ENCODE data around the gene TSN. TPM values are rescaled to one million over a fixed set of nuclear protein-coding genes. Genes with fewer than 3 reads are reported as not detected.

TSN gene
- total RNA-seq, 5 donors from 2014 or later (not counting 1 experiment from before 2014, with no cell fraction given): 45.3 to 58.1 (median 48.4) TPM

GRCh38 chr2:121776361-121776760 is 20.9 kb downstream of the TSN start:
- no peak for DNase-seq
- peaks cover 0 to 2% of the 10 kb centered on the region in 2 donors for H3K36me3 ChIP-seq (ENCODE audit: control insufficient read depth in 2 of 2, extremely low read depth in 1 of 2, insufficient read depth in 1 of 2, low read length in 1 of 2)
- no peak overlapping the region for H3K27ac ChIP-seq (ENCODE audit: low read length)
- Mint-ChIP-seq H3K27ac (no peak overlapping the region), H3K27me3 (no peaks in the 10 kb centered on the region), H3K36me3 (peaks cover 4% of the 10 kb centered on the region), H3K4me1 (no peaks in the 10 kb centered on the region), H3K4me3 (no peak overlapping the region), H3K9me3 (no peaks in the 10 kb centered on the region)
- no peak overlapping the region for H3K4me3 ChIP-seq (ENCODE audit: control insufficient read depth in 1 of 2, extremely low read depth in 1 of 2, low read length in 1 of 2)
- POLR2A ChIA-PET: no interaction called here
- ATAC-seq (replicated peaks in 1 of 4): no peak
- peaks cover 0 to under 1% of the 10 kb centered on the region in 2 experiments for H3K27me3 ChIP-seq (replicated peaks in 1 of 2; ENCODE audit: control insufficient read depth in 2 of 2, extremely low read depth in 1 of 2, insufficient read depth in 2 of 2, low read length in 1 of 2)
- CTCF ChIA-PET: no interaction called here
- 60% methylated on average over 1 of the region's 3 CpGs for WGBS (ENCODE audit: insufficient coverage)
- H3K4me1 ChIP-seq (ENCODE audit: control insufficient read depth in 1 of 2, extremely low read depth in 1 of 2, insufficient read depth in 2 of 2, low read length in 2 of 2): no peaks in the 10 kb centered on the region
- H3K9me3 ChIP-seq: no peaks in the 10 kb centered on the region

DNA sequence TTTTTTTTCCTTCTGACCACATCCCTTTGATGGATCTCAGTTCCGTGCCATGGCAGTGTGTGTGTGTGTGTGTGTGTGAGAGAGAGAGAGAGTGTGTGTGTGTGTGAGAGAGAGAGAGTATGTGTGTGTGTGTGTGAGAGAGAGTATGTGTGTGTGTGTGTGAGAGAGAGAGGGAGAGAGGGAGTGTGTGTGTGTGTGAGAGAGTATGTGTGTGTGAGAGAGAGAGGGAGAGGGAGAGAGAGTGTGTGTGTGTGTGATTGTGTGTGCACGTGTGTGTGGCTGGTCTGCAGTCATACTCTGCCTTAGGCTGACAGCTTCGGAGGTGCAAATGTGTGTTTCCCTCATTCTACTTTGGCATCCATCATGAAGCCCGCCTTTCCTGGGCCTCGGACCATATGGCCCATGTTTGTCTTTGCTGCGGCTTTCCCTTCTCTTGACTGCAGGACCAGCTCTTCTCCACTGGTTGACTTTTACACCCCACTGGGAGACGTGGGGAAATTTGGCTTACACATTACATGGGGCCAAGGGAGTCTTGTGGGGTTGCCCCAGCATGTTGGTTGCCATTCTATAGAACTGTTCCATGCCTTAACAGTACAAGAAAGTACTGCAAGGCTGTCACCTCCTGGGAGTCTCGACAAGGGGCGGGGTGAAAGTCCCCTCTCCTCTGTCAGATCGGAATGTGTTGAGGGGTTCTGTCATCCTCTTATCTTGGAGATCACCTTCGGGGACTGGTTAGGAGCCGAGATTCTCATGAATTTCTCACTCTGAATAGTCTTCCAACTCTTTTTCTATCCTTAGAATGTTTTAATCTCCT is 21.6 kb downstream of the TSN start:
- no peak overlapping the region for H3K4me3 ChIP-seq (ENCODE audit: control insufficient read depth in 1 of 2, extremely low read depth in 1 of 2, low read length in 1 of 2)
- no peak for ATAC-seq (replicated peaks in 1 of 4)
- no peak overlapping the region for H3K27ac Mint-ChIP-seq
- peaks cover 0 to 2% of the 10 kb centered on the region in 2 donors for H3K36me3 ChIP-seq (ENCODE audit: control insufficient read depth in 2 of 2, extremely low read depth in 1 of 2, insufficient read depth in 1 of 2, low read length in 1 of 2)
- H3K4me3 Mint-ChIP-seq: no peak overlapping the region
- WGBS (ENCODE audit: insufficient coverage): 82% methylated on average over 7 of the region's 12 CpGs
- peaks cover 0 to 4% of the 10 kb centered on the region in 2 experiments for H3K27me3 ChIP-seq (replicated peaks in 1 of 2; ENCODE audit: control insufficient read depth in 2 of 2, extremely low read depth in 1 of 2, insufficient read depth in 2 of 2, low read length in 1 of 2)
- ChIA-PET CTCF (no interaction called here), POLR2A (no interaction called here)
- no peak overlapping the region for H3K27ac ChIP-seq (ENCODE audit: low read length)
- H3K9me3 ChIP-seq: no peaks in the 10 kb centered on the region
- no peak for DNase-seq
- H3K4me1 ChIP-seq (ENCODE audit: control insufficient read depth in 1 of 2, extremely low read depth in 1 of 2, insufficient read depth in 2 of 2, low read length in 2 of 2): no peaks in the 10 kb centered on the region
- no peaks in the 10 kb centered on the region for H3K9me3 Mint-ChIP-seq
- H3K4me1 Mint-ChIP-seq: no peaks in the 10 kb centered on the region
- H3K27me3 Mint-ChIP-seq: no peaks in the 10 kb centered on the region
- no peaks in the 10 kb centered on the region for H3K36me3 Mint-ChIP-seq

GRCh38 chr2:121777699-121778058 is 22.2 kb downstream of the TSN start:
- Mint-ChIP-seq H3K4me3 (no peak overlapping the region), H3K27me3 (no peaks in the 10 kb centered on the region), H3K36me3 (no peaks in the 10 kb centered on the region), H3K27ac (no peak overlapping the region), H3K4me1 (no peaks in the 10 kb centered on the region), H3K9me3 (no peaks in the 10 kb centered on the region)
- no peak overlapping the region for H3K4me3 ChIP-seq (ENCODE audit: control insufficient read depth in 1 of 2, extremely low read depth in 1 of 2, low read length in 1 of 2)
- DNase-seq (no peak), ATAC-seq (replicated peaks in 1 of 4) (no peak)
- peaks cover 0 to 4% of the 10 kb centered on the region in 2 experiments for H3K27me3 ChIP-seq (replicated peaks in 1 of 2; ENCODE audit: control insufficient read depth in 2 of 2, extremely low read depth in 1 of 2, insufficient read depth in 2 of 2, low read length in 1 of 2)
- 88% methylated on average over 1 of the region's 1 CpG for WGBS (ENCODE audit: insufficient coverage)
- H3K36me3 ChIP-seq (ENCODE audit: control insufficient read depth in 2 of 2, extremely low read depth in 1 of 2, insufficient read depth in 1 of 2, low read length in 1 of 2): peaks cover 0 to 2% of the 10 kb centered on the region in 2 donors
- ChIA-PET POLR2A (interaction anchor here in 1 of 2 donors (0.7 kb wide), 1 partner anchor 266 kb away, joined by 3 read pairs; no protein-coding TSS in a partner anchor), CTCF (no interaction called here)
- H3K4me1 ChIP-seq (ENCODE audit: control insufficient read depth in 1 of 2, extremely low read depth in 1 of 2, insufficient read depth in 2 of 2, low read length in 2 of 2): no peaks in the 10 kb centered on the region
- H3K27ac ChIP-seq (ENCODE audit: low read length): no peak overlapping the region
- H3K9me3 ChIP-seq: no peaks in the 10 kb centered on the region

DNA sequence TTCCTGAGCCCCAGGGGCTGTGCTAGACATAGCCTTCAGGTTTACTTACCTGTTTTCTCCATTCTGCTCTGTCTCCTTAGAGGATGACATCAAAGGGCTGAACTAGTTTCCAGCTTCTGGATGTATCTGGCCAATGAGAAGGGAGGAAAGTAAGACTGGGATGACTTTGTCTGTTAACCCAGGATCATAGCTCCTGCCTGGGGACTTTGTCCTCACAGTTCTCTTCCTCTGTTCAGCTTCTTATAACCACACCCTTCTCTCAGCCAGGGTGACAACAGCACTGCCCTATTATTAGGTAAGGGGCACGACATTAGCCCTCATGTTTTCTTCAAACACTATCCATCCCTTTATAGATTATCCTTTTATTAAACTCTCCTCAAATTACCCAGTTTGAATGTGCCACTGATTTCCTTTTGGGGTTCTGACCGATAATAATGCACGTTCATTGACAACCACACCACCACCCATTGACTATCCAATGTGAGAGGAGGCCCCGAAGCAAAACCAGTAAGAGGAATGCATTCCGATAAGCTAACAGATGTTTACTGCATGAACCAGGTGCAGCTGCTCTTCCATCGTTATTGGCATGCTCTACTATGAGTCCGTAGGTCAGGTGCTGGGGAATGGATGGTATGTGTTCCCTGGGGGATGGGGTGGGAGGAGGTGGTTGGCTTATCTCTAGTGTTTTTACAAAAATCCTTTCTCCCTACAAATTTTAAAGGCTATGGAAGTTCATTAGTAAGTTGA is 23.5 kb downstream of the TSN start:
- Histone ChIP-seq H3K9me3 (no peaks in the 10 kb centered on the region), H3K27me3 (replicated peaks in 1 of 2; ENCODE audit: control insufficient read depth in 2 of 2, extremely low read depth in 1 of 2, insufficient read depth in 2 of 2, low read length in 1 of 2) (peaks cover 0 to 4% of the 10 kb centered on the region in 2 experiments), H3K36me3 (ENCODE audit: control insufficient read depth in 2 of 2, extremely low read depth in 1 of 2, insufficient read depth in 1 of 2, low read length in 1 of 2) (no peaks in the 10 kb centered on the region), H3K27ac (ENCODE audit: low read length) (no peak overlapping the region), H3K4me3 (ENCODE audit: control insufficient read depth in 1 of 2, extremely low read depth in 1 of 2, low read length in 1 of 2) (no peak overlapping the region), H3K4me1 (ENCODE audit: control insufficient read depth in 1 of 2, extremely low read depth in 1 of 2, insufficient read depth in 2 of 2, low read length in 2 of 2) (no peaks in the 10 kb centered on the region)
- H3K9me3 Mint-ChIP-seq: no peaks in the 10 kb centered on the region
- CTCF ChIA-PET: no interaction called here
- WGBS (ENCODE audit: insufficient coverage): 100% methylated on average over 1 of the region's 7 CpGs
- DNase-seq: no peak
- H3K27ac Mint-ChIP-seq: no peak overlapping the region
- no peak for ATAC-seq (replicated peaks in 1 of 4)
- peaks cover 0 to 3% of the 10 kb centered on the region in 2 donors for H3K27me3 Mint-ChIP-seq
- no peaks in the 10 kb centered on the region for H3K4me1 Mint-ChIP-seq
- POLR2A ChIA-PET: no interaction called here
- no peaks in the 10 kb centered on the region for H3K36me3 Mint-ChIP-seq
- no peak overlapping the region for H3K4me3 Mint-ChIP-seq

DNA sequence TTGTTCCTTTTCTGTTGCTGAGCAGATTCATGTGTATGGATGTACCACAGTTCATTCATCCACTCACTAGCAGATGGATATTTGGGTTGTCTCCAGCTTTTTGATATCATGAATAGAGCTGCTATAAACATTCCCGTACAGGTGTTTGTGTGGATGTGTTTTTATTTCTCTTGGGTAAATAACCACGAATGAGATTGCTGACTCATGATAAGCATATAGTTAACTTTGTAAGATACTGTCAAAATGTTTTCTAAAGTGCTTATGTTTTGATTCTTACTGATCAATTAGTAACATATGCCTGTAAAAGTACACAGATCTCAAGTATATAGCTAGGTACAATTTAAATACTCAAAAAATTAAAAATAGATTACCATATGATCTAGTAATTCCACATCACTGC is 27.7 kb downstream of the TSN start:
- no peaks in the 10 kb centered on the region for H3K9me3 Mint-ChIP-seq
- H3K36me3 Mint-ChIP-seq: no peaks in the 10 kb centered on the region
- ATAC-seq (replicated peaks in 1 of 4): no peak
- no peaks in the 10 kb centered on the region for H3K9me3 ChIP-seq
- H3K27me3 ChIP-seq (replicated peaks in 1 of 2; ENCODE audit: control insufficient read depth in 2 of 2, extremely low read depth in 1 of 2, insufficient read depth in 2 of 2, low read length in 1 of 2): peaks cover 0 to 19% of the 10 kb centered on the region in 2 experiments
- DNase-seq: no peak
- no CpG with 5 or more reads among the region's 2 CpGs for WGBS (ENCODE audit: insufficient coverage)
- POLR2A ChIA-PET: no interaction called here
- peaks cover 8 to 10% of the 10 kb centered on the region in 2 donors for H3K27me3 Mint-ChIP-seq
- CTCF ChIA-PET: no interaction called here
- H3K27ac ChIP-seq (ENCODE audit: low read length): no peak overlapping the region
- no peaks in the 10 kb centered on the region for H3K4me1 Mint-ChIP-seq
- no peak overlapping the region for H3K4me3 Mint-ChIP-seq
- H3K27ac Mint-ChIP-seq: no peak overlapping the region
- H3K36me3 ChIP-seq (ENCODE audit: control insufficient read depth in 2 of 2, extremely low read depth in 1 of 2, insufficient read depth in 1 of 2, low read length in 1 of 2): no peaks in the 10 kb centered on the region
- H3K4me1 ChIP-seq (ENCODE audit: control insufficient read depth in 1 of 2, extremely low read depth in 1 of 2, insufficient read depth in 2 of 2, low read length in 2 of 2): no peaks in the 10 kb centered on the region
- H3K4me3 ChIP-seq (ENCODE audit: control insufficient read depth in 1 of 2, extremely low read depth in 1 of 2, low read length in 1 of 2): no peak overlapping the region

DNA sequence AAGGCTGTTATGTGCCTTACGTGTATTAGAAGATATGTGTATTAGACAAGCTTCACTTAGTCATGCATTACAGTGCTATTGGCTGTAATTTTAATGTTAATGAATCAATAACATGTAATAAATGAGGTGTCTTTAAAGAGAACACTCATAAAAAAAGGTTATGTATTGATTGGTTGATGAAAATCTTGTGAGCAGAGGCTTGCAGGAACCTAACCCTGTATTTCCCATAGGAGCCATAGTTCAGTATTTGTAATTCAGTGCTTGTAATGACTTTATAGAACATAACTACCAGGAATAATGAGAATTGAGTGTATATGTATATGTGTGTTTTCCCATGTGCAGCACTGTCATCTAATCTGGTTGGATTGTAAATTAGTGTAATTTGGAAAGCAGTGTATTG is 33.2 kb downstream of the TSN start:
- Mint-ChIP-seq H3K36me3 (no peaks in the 10 kb centered on the region), H3K27ac (no peak overlapping the region), H3K4me1 (no peaks in the 10 kb centered on the region), H3K9me3 (no peaks in the 10 kb centered on the region), H3K4me3 (no peak overlapping the region), H3K27me3 (peaks cover 29 to 34% of the 10 kb centered on the region in 2 donors)
- no CpG with 5 or more reads among the region's 1 CpG for WGBS (ENCODE audit: insufficient coverage)
- ATAC-seq (replicated peaks in 1 of 4) (no peak), DNase-seq (no peak)
- Histone ChIP-seq H3K4me1 (ENCODE audit: control insufficient read depth in 1 of 2, extremely low read depth in 1 of 2, insufficient read depth in 2 of 2, low read length in 2 of 2) (no peaks in the 10 kb centered on the region), H3K27ac (ENCODE audit: low read length) (no peak overlapping the region), H3K27me3 (replicated peaks in 1 of 2; ENCODE audit: control insufficient read depth in 2 of 2, extremely low read depth in 1 of 2, insufficient read depth in 2 of 2, low read length in 1 of 2) (peaks cover 0 to 29% of the 10 kb centered on the region in 2 experiments), H3K4me3 (ENCODE audit: control insufficient read depth in 1 of 2, extremely low read depth in 1 of 2, low read length in 1 of 2) (no peak overlapping the region), H3K36me3 (ENCODE audit: control insufficient read depth in 2 of 2, extremely low read depth in 1 of 2, insufficient read depth in 1 of 2, low read length in 1 of 2) (no peaks in the 10 kb centered on the region), H3K9me3 (no peaks in the 10 kb centered on the region)
- ChIA-PET POLR2A (no interaction called here), CTCF (no interaction called here)
